GM21526 (cell line): ENCODE data around the gene SPAG17.
A peak's percentile ranks its signal among the peaks of the same experiment; 100 is the strongest.

Experiments
- ATAC-seq: cut with Tn5 transposase; IDR thresholded peaks from one replicate; pipeline ENCODE4 v1.9.1; 2021; ENCODE audit warnings: moderate library complexity; ENCODE audit not compliant: unreplicated experiment, low FRiP score

SPAG17 gene

GRCh38 chr1:118082984-118083383 is 102.0 kb downstream of the SPAG17 start:
- ATAC-seq, result no peak

DNA sequence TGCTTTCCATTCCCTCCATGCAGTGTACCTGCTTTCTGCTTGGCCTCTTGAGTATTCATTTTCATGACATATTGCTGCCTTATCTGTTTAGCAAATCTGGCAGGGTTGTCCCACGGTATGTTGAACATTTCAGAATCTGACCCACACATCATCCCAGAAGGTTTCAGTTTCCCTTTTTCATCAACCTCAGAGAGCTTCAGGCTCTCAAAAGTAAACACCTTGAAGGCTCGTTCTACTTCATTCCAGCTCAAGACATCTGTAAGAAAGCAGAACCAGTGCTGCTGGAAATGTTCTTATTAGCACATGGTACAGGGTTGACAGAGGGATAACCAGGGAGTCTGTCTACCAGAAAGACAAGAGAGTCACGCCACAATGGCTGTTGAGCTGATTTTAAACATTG is 103.6 kb downstream of the SPAG17 start:
- peak; percentile 53 for ATAC-seq

DNA sequence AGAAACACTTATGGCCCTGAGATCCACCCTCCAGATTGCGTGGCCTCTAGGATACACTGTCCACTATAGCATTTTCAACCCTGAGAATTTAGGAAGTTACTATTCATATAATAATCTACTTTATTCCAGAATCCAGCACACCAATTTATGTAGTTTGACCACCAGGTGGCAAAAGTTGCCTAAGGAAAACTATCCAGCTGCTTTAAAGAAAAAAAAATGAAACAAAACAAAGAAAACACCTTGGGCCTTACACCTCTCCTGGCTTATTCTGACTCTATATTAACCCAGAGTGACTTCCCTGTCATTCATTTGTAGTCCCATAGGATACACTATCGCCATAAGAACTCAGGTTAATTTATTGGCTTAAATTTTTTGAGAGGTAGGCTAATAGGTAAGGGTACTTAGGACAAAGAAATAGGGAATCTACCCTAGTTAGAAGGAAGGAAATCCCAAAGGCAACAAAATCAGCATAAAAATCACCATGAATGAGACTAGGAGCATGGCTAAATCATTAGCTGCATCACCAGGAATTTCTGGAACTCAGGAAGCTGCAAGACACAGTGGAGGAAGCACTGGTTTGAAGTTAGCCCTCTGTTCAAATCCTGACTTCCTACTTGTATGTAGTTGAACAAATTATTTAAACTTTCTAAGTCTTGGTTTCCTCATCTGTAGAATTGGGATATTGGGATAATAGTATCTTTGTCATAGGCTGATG is 107.5 kb downstream of the SPAG17 start:
- no peak for ATAC-seq

DNA sequence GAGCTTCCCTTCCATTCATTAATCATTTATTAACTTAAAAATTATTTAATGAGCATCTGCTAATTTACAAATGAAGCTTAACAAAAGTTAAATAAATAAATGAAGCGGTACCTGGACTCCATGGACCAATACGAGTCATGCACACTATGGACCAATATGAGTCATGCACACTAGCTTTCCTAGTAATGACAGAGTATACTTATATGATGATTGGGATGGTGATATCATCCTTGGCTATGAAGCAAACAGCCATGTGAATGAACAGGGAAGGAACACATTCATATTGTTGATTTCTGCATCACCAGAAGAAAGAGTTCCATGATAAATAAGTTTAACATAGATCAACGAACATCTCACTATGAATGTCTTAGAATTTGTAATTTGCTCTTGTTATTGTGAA is 109.9 kb downstream of the SPAG17 start:
- no peak for ATAC-seq

DNA sequence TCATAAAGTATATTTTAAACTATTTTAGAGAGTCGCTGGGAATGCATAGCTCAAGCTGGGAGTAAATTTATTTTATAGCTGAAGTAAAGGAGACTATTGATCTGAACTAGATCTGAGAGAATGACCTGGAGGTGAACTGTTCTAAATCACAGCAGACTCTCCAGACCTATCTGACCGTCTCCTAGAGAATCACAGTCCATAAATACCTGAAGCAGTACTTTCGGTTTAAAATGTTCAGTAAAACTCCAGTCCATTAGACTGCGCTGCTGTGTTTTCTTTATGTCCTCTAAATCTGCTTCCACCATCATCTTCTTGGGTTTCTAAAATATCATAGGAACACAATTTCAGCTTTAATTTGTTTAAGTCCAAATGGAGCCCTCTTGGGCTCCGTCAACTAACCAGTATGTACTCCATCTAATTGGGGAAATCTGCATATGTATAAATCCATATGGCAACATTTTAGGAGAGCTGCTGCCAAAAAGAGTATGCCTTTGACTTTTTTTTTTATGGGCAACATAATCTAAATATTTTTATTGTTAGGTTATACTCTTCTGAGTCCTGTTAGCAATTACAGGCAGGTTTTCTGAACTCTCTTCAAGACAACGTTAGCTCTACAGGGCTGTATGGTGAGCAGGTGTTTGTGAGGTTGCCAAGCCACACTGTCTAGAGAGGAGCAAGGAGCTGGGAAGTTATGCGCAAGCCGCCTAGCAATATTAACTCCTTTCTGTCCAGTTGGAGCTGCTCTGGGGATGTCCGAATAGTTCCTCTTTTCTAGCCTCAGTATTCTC is 111.2 kb downstream of the SPAG17 start:
- no peak for ATAC-seq

DNA sequence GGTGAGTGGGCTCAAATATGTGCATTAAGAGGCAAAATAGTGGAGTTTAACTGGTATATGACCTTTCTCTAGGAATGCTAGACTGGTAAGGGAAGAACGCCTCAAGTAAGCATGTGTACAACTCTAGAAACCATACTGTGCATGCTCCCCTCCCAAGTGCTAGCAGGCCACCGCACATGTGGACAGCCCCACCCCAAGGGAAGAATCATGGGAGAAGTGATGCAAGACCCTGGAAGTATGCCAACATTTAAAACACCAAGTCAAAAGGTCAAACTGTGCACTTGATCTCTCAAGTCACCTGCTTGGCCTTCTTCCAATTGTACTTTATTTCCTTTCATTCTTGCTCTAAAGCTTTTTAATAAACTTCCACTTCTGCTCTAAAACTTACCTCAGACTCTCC is 135.0 kb downstream of the SPAG17 start:
- ATAC-seq, result no peak

- ATAC-seq, result no peak
These were observed 137.3 kb downstream of the SPAG17 start for GRCh38 chr1:118047650-118048224.

DNA sequence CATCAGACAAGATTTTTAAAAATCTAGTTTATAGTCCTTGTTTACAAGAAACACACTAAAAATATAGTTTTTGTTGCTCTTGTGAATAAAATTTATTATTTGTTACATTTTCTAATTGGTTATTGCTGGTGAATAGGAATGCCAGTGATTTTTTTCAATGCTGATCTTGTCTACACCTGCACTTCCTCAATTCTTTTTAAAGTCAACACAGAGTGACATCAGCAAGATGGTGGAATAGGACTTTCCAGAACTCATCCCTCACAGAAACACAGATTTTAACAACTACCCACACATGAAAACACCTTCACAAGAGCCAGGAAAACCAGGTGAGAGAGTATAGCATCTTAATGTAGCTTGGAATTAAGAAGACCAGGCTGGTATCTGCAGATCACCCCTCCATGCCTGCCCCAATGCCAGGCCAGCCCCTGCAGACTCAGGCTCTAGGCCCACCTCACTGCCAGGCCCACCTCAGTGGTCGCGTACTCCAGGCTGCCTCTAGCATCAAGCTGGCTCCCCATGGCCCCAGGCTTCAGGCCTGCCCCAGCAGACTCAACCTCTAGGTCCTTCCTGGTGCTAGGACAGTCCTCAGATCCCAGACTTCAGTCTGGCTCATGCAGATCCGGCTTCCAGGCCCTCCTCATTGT is 137.9 kb downstream of the SPAG17 start:
- no peak for ATAC-seq

GRCh38 chr1:118043624-118044023 is 141.4 kb downstream of the SPAG17 start:
- ATAC-seq, result no peak

GRCh38 chr1:118042501-118042900 is 142.5 kb downstream of the SPAG17 start:
- ATAC-seq, result no peak

DNA sequence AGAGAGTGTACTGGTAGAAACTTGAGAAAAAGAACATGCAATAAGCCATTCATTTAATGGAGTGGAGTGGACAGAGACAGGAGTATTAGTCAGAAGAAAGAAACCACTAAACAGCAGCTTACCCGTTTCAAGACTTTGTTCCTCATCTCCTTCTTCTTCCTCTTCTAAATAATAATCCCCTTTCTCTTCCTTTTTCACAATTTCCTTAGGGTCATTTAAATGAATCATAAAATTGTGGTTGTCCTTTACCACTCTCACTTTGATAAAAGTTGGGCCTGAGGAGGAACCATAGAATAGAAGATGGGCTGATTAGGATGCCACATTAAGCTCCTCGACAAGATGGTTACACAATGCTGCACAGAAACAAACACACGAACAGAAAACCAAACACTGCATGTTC is 145.9 kb downstream of the SPAG17 start:
- ATAC-seq, result no peak

GRCh38 chr1:118032883-118033282 is 152.1 kb downstream of the SPAG17 start:
- ATAC-seq, result no peak

DNA sequence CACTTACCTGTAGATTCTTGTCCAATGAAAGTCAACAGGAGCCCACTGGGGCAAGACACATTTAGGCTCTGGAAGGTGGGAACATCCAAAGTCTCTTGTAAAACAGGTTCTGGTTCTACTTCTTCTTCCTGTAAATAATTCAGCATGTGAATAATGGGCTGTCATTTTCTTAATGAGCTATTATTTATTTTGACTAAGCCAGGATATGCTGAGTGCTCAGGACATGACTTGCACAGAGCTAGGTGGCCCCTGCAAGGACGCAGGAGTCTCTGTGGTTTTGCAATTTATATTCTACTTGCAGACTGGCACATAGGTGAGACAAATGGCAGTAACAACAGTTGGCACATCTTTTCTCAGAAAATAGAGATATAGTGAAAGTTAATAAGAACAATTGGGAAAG is 156.8 kb downstream of the SPAG17 start:
- ATAC-seq, result no peak

DNA sequence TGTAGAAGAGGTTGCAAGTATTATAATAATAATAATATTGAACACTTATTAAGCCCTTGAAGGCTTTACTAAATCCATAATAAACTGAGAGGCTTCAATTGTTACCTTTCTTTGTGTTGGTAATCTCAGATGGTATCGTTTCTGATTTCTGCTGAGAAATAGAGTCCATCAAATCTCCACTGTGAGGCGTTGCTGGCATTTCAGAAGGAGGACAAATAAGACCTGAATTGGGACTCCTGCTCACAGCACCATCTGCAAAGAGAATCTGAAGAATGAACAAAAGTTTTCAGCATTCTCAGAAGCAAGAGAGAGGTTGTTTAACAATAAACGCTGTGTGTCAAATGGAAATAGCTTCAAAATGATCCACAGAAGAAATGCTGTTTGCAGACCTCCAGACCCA is 161.8 kb downstream of the SPAG17 start:
- no peak for ATAC-seq

- no peak for ATAC-seq
These were observed 163.4 kb downstream of the SPAG17 start for GRCh38 chr1:118021668-118022067.

DNA sequence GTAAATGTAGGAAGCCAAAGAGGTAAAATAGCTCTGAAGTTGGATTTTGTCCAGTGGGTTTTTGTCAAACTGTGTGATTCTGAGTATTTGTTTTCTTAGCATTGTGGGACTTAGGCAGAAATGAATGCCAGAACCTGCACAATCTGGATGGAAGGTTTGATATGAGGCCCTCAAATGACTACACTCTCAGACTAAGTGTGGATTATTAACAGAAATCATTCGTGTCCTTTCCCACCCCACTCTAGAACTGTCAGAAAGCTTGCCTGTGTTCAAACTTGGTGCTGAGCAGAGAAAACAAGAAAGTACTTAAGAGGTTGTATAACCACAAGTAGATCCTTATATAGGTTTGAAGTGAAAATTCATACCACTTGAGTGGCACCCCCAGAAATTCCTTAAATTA is 167.0 kb downstream of the SPAG17 start:
- ATAC-seq, result no peak

- ATAC-seq, result no peak
These were observed 171.1 kb downstream of the SPAG17 start for GRCh38 chr1:118013938-118014337.

GRCh38 chr1:118013336-118013735 is 171.7 kb downstream of the SPAG17 start:
- no peak for ATAC-seq

DNA sequence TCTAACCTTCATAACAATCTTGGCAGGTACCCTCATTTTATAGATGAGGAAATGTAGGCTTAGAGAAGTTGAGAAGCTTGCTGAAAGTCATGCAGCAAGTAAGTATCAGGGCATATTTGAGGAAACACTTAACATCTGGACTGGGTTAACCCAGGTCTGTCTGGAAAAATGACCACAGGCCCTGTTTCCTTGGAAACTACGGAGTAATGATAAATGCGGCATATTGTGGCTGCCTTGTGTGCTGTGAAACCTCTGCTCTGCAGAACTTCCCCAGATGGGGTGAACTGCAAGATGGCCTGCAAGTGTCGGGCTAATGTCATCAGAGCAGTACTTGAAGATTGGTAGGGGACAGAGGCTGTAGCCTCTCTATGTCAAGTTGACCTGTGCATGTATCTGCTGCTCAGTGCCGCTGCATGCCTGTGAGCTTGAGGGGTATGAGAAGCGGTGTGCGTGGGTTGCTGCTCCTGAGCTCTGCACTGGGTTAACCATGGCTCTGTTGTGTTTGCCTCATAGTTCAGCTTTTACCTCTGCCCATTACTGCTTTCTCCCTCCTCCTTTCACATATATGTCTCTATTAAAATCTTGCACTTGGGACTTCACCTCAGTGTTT is 172.4 kb downstream of the SPAG17 start:
- ATAC-seq, result no peak

GRCh38 chr1:118008011-118008410 is 177.0 kb downstream of the SPAG17 start:
- no peak for ATAC-seq

- no peak for ATAC-seq
These were observed 177.6 kb downstream of the SPAG17 start for GRCh38 chr1:118007391-118007790.
